GM23338 (cell line): ENCODE results near the gene MEST. TPM values are rescaled to one million over a fixed set of nuclear protein-coding genes. Genes with fewer than 3 reads are reported as not detected.
"Not testable (repeated sequence)": the region's sequence is repeated elsewhere in the genome, so short reads cannot be mapped to it uniquely, and the experiment has no call there.

Experiments used
- ATAC-seq: fragments of 200-7000 bp; cut with Tn5 transposase; 3 replicates; pipeline ENCODE4 v1.9.1; 2020
- DNase-seq: peaks from one replicate; pipeline ENCODE4 v3.0.0-alpha.2; 2015; ENCODE audit warnings: low spot score
- H2AFZ ChIP-seq: fragments of 200-600 bp; sonication (generic); 2 replicates; pipeline ENCODE4 v1.8.0; 2016; ENCODE audit warnings: antibody characterized with exemption, mild to moderate bottlenecking, moderate library complexity
- H3F3A ChIP-seq: fragments of 200-600 bp; sonication (generic); replicated peaks from 2 replicates; pipeline ENCODE4 v1.8.0; 2017; ENCODE audit warnings: antibody characterized with exemption, mixed run types, low read depth
- H3K27ac ChIP-seq: fragments of 200-600 bp; sonication (generic); 2 replicates; pipeline ENCODE4 v1.6.1; 2016; ENCODE audit warnings: low read depth
- H3K27me3 ChIP-seq: fragments of 200-600 bp; sonication (generic); 2 replicates; pipeline ENCODE4 v1.8.0; 2016; ENCODE audit warnings: mild to moderate bottlenecking, mixed run types, moderate library complexity; ENCODE audit not compliant: insufficient read depth
- H3K36me3 ChIP-seq: fragments of 200-600 bp; sonication (generic); 2 replicates; pipeline ENCODE4 v1.8.0; 2016; ENCODE audit warnings: mild to moderate bottlenecking; ENCODE audit not compliant: insufficient read depth
- H3K4me1 ChIP-seq: fragments of 200-600 bp; sonication (generic); 2 replicates; pipeline ENCODE4 v1.8.0; 2016; ENCODE audit warnings: mild to moderate bottlenecking, moderate library complexity; ENCODE audit not compliant: insufficient read depth
- H3K4me2 ChIP-seq: fragments of 200-600 bp; sonication (generic); 2 replicates; pipeline ENCODE4 v1.7.1; 2017; ENCODE audit warnings: mixed run types
- H3K4me3 ChIP-seq: fragments of 200-600 bp; sonication (generic); 2 replicates; pipeline ENCODE4 v1.6.1; 2016; ENCODE audit warnings: mixed run types
- H3K79me2 ChIP-seq: fragments of 200-600 bp; sonication (generic); replicated peaks from 2 replicates; pipeline ENCODE4 v1.8.0; 2017; ENCODE audit warnings: mild to moderate bottlenecking; ENCODE audit not compliant: insufficient read depth
- H3K9me2 ChIP-seq: fragments of 200-600 bp; sonication (generic); 2 replicates; pipeline ENCODE4 v1.8.0; 2017; ENCODE audit not compliant: insufficient read depth
- H4K20me1 ChIP-seq: fragments of 200-600 bp; sonication (generic); replicated peaks from 2 replicates; pipeline ENCODE4 v1.8.0; 2017; ENCODE audit warnings: mild to moderate bottlenecking; ENCODE audit not compliant: insufficient read depth
- H3K27ac Mint-ChIP-seq: 2 replicates; pipeline ENCODE4 v1.8.0; 2020; ENCODE audit warnings: inconsistent platforms, mild to moderate bottlenecking, moderate library complexity, mixed read lengths
- H3K27me3 Mint-ChIP-seq: 3 replicates; pipeline ENCODE4 v1.8.0; 2022; ENCODE audit warnings: low read depth, mild to moderate bottlenecking, moderate library complexity, mixed read lengths, inconsistent platforms; ENCODE audit not compliant: insufficient read depth, poor library complexity
- H3K36me3 Mint-ChIP-seq: 3 replicates; pipeline ENCODE4 v1.8.0; 2021; ENCODE audit warnings: low read depth, mild to moderate bottlenecking, inconsistent platforms, moderate library complexity, mixed read lengths
- H3K4me1 Mint-ChIP-seq: 3 replicates; pipeline ENCODE4 v1.8.0; 2020; ENCODE audit warnings: mild to moderate bottlenecking, inconsistent platforms, mixed read lengths
- H3K4me3 Mint-ChIP-seq: 3 replicates; pipeline ENCODE4 v1.8.0; 2021; ENCODE audit warnings: moderate library complexity, mild to moderate bottlenecking, inconsistent platforms, mixed read lengths
- H3K9me3 Mint-ChIP-seq: 3 replicates; pipeline ENCODE4 v1.8.0; 2020; ENCODE audit warnings: moderate library complexity, mild to moderate bottlenecking, inconsistent platforms, mixed read lengths
- EZH2phosphoT487 ChIP-seq: fragments of 200-600 bp; sonication (generic); IDR thresholded peaks from one replicate; pipeline ENCODE4 v1.8.1; 2018; ENCODE audit warnings: antibody characterized with exemption; ENCODE audit not compliant: unreplicated experiment
- POLR2AphosphoS5 ChIP-seq: IDR thresholded peaks from 2 replicates; pipeline ENCODE4 v1.6.1; 2016; ENCODE audit warnings: antibody characterized with exemption, low read depth
- polyA plus RNA-seq: library from polyadenylated mRNA; unstranded; fragments of >200 nt; fragmentation: Nextera tagmentation; extraction: Ambion mirVana; gene quantifications from 2 replicates; pipeline ENCODE4 v1.2.1, GENCODE V29; 2016
- total RNA-seq: library from RNA; depleted of rRNA; stranded (reverse); fragments of >200 nt; shearing (Covaris generic); gene quantifications from 2 replicates; pipeline ENCODE4 v1.2.3, GENCODE V29; 2014
- TF ChIP-seq, protein P1 (sequence below): IDR thresholded peaks from one replicate; pipeline ENCODE4 v1.6.1; 2018; ENCODE audit warnings: antibody characterized with exemption; ENCODE audit not compliant: unreplicated experiment
- TF ChIP-seq, protein P2 (sequence below), 2 experiments: fragments of 200-600 bp in 1 of 2; sonication (generic) in 1 of 2; conservative IDR thresholded peaks; 2 replicates each; pipeline versions ENCODE4 v1.5.1 to v1.6.1; 2016 to 2017; ENCODE audit warnings: antibody characterized with exemption in 2 of 2, low read depth in 2 of 2, mild to moderate bottlenecking in 2 of 2, moderate library complexity in 1 of 2
- TF ChIP-seq, protein P3 (sequence below): fragments of 250-450 bp; sonication (Bioruptor Pico); IDR thresholded peaks from 2 replicates; pipeline ENCODE4 v1.5.0; 2020; ENCODE audit warnings: mild to moderate bottlenecking, moderate library complexity

Gene MEST
- total and polyA plus RNA-seq, 2 experiments from 2014 or later = 167 to 229 TPM

DNA sequence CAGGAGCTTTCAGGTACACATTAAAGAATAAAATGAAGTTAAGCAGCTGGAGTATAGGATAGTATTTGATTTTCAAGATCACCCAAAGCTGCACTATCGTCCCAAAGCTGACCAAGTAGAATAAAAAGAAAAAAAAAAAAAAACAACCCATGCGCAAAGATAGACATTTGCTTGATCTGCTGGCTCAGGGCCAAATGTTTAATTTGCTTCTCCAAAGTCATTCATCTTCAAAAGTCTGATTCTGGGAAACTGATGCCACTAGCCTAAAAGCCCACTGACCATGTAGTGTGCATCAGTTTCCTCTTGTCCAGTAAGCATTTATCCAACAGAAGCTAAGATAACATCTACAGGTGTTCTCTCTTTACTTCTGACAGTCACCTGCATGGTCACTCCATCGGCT, 14.5 kb downstream of the MEST start:
- Mint-ChIP-seq H3K27ac (no peak overlapping the region), H3K9me3 (no peaks in the 10 kb centered on the region), H3K4me1 (no peaks in the 10 kb centered on the region), H3K36me3 (peaks cover 57% of the 10 kb centered on the region; the same call in 2 of the 3 replicates), H3K4me3 (no peak overlapping the region), H3K27me3 (no peaks in the 10 kb centered on the region)
- H3F3A ChIP-seq = no peaks in the 10 kb centered on the region
- H3K4me3 ChIP-seq = no peak overlapping the region
- H3K9me2 ChIP-seq = no peaks in the 10 kb centered on the region
- peaks cover 11% of the 10 kb centered on the region for H4K20me1 ChIP-seq
- DNase-seq = no peak
- TF ChIP-seq, protein P1, sequence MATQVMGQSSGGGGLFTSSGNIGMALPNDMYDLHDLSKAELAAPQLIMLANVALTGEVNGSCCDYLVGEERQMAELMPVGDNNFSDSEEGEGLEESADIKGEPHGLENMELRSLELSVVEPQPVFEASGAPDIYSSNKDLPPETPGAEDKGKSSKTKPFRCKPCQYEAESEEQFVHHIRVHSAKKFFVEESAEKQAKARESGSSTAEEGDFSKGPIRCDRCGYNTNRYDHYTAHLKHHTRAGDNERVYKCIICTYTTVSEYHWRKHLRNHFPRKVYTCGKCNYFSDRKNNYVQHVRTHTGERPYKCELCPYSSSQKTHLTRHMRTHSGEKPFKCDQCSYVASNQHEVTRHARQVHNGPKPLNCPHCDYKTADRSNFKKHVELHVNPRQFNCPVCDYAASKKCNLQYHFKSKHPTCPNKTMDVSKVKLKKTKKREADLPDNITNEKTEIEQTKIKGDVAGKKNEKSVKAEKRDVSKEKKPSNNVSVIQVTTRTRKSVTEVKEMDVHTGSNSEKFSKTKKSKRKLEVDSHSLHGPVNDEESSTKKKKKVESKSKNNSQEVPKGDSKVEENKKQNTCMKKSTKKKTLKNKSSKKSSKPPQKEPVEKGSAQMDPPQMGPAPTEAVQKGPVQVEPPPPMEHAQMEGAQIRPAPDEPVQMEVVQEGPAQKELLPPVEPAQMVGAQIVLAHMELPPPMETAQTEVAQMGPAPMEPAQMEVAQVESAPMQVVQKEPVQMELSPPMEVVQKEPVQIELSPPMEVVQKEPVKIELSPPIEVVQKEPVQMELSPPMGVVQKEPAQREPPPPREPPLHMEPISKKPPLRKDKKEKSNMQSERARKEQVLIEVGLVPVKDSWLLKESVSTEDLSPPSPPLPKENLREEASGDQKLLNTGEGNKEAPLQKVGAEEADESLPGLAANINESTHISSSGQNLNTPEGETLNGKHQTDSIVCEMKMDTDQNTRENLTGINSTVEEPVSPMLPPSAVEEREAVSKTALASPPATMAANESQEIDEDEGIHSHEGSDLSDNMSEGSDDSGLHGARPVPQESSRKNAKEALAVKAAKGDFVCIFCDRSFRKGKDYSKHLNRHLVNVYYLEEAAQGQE = no peak
- TF ChIP-seq, protein P2, sequence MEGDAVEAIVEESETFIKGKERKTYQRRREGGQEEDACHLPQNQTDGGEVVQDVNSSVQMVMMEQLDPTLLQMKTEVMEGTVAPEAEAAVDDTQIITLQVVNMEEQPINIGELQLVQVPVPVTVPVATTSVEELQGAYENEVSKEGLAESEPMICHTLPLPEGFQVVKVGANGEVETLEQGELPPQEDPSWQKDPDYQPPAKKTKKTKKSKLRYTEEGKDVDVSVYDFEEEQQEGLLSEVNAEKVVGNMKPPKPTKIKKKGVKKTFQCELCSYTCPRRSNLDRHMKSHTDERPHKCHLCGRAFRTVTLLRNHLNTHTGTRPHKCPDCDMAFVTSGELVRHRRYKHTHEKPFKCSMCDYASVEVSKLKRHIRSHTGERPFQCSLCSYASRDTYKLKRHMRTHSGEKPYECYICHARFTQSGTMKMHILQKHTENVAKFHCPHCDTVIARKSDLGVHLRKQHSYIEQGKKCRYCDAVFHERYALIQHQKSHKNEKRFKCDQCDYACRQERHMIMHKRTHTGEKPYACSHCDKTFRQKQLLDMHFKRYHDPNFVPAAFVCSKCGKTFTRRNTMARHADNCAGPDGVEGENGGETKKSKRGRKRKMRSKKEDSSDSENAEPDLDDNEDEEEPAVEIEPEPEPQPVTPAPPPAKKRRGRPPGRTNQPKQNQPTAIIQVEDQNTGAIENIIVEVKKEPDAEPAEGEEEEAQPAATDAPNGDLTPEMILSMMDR (conservative IDR thresholded peaks at IDR 0.05; ENCODE audit: low read depth in 2 of 2) = no peak
- TF ChIP-seq, protein P3, sequence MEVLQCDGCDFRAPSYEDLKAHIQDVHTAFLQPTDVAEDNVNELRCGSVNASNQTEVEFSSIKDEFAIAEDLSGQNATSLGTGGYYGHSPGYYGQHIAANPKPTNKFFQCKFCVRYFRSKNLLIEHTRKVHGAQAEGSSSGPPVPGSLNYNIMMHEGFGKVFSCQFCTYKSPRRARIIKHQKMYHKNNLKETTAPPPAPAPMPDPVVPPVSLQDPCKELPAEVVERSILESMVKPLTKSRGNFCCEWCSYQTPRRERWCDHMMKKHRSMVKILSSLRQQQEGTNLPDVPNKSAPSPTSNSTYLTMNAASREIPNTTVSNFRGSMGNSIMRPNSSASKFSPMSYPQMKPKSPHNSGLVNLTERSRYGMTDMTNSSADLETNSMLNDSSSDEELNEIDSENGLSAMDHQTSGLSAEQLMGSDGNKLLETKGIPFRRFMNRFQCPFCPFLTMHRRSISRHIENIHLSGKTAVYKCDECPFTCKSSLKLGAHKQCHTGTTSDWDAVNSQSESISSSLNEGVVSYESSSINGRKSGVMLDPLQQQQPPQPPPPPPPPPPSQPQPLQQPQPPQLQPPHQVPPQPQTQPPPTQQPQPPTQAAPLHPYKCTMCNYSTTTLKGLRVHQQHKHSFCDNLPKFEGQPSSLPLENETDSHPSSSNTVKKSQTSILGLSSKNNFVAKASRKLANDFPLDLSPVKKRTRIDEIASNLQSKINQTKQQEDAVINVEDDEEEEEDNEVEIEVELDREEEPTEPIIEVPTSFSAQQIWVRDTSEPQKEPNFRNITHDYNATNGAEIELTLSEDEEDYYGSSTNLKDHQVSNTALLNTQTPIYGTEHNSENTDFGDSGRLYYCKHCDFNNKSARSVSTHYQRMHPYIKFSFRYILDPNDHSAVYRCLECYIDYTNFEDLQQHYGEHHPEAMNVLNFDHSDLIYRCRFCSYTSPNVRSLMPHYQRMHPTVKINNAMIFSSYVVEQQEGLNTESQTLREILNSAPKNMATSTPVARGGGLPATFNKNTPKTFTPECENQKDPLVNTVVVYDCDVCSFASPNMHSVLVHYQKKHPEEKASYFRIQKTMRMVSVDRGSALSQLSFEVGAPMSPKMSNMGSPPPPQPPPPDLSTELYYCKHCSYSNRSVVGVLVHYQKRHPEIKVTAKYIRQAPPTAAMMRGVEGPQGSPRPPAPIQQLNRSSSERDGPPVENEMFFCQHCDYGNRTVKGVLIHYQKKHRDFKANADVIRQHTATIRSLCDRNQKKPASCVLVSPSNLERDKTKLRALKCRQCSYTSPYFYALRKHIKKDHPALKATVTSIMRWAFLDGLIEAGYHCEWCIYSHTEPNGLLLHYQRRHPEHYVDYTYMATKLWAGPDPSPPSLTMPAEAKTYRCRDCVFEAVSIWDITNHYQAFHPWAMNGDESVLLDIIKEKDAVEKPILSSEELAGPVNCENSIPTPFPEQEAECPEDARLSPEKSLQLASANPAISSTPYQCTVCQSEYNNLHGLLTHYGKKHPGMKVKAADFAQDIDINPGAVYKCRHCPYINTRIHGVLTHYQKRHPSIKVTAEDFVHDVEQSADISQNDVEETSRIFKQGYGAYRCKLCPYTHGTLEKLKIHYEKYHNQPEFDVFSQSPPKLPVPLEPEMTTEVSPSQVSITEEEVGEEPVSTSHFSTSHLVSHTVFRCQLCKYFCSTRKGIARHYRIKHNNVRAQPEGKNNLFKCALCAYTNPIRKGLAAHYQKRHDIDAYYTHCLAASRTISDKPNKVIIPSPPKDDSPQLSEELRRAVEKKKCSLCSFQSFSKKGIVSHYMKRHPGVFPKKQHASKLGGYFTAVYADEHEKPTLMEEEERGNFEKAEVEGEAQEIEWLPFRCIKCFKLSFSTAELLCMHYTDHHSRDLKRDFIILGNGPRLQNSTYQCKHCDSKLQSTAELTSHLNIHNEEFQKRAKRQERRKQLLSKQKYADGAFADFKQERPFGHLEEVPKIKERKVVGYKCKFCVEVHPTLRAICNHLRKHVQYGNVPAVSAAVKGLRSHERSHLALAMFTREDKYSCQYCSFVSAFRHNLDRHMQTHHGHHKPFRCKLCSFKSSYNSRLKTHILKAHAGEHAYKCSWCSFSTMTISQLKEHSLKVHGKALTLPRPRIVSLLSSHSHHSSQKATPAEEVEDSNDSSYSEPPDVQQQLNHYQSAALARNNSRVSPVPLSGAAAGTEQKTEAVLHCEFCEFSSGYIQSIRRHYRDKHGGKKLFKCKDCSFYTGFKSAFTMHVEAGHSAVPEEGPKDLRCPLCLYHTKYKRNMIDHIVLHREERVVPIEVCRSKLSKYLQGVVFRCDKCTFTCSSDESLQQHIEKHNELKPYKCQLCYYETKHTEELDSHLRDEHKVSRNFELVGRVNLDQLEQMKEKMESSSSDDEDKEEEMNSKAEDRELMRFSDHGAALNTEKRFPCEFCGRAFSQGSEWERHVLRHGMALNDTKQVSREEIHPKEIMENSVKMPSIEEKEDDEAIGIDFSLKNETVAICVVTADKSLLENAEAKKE = no peak
- TF ChIP-seq EZH2phosphoT487 = no peak
- no peak for TF ChIP-seq POLR2AphosphoS5
- ATAC-seq = no peak
- no peak overlapping the region for H3K27ac ChIP-seq
- H2AFZ ChIP-seq = no peak overlapping the region
- no peak overlapping the region for H3K4me2 ChIP-seq
- peaks cover 23% of the 10 kb centered on the region for H3K36me3 ChIP-seq
- no peaks in the 10 kb centered on the region for H3K79me2 ChIP-seq
- no peaks in the 10 kb centered on the region for H3K27me3 ChIP-seq
- H3K4me1 ChIP-seq = no peaks in the 10 kb centered on the region

DNA sequence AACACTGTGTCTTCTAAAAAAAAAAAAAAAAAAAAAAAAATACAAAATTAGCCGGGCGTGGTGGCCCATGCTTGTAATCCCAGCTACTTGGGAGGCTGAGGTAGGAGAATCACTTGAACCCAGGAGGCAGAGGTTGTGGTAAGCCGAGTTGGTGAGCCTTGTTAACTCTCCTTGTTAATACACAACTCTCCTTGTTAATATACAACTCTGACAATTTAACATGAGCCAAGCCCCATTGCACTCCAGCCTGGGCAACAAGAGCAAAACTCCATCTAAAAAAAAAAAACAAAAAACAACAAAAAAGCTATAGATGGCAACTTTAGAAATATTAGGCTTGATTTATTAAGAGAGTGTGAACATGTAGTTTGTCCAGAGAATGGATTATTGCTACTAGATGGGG, 20.2 kb downstream of the MEST start:
- H3K27ac ChIP-seq, H3F3A ChIP-seq, H3K4me2 ChIP-seq, H3K36me3 ChIP-seq, H3K4me3 ChIP-seq, H3K27me3 ChIP-seq, H3K4me3 Mint-ChIP-seq, H3K4me1 Mint-ChIP-seq, H3K4me1 ChIP-seq, DNase-seq, H2AFZ ChIP-seq, H3K9me3 Mint-ChIP-seq, H3K9me2 ChIP-seq, ATAC-seq, H3K27me3 Mint-ChIP-seq, H3K27ac Mint-ChIP-seq, H3K79me2 ChIP-seq: not testable (repeated sequence)
- peaks cover 15% of the 10 kb centered on the region; the same call in 2 of the 3 replicates for H3K36me3 Mint-ChIP-seq
- H4K20me1 ChIP-seq = peaks cover 14% of the 10 kb centered on the region
